Activated CD4-positive, alpha-beta memory T cell treated with anti-CD3 and anti-CD28 coated beads, Interleukin-2, amount 10 ng/mL, durations not matched to agents 7 days and 5 days (primary cell): Measurements from ENCODE around the gene C5orf34. TPM values are rescaled to one million over a fixed set of nuclear protein-coding genes. Genes with fewer than 3 reads are reported as not detected.
A peak's percentile ranks its signal among the peaks of the same experiment; 100 is the strongest.
"Not testable (repeated sequence)": the region's sequence is repeated elsewhere in the genome, so short reads cannot be mapped to it uniquely, and the experiment has no call there.

ENCODE experiments used
- CTCF ChIA-PET: fragments of 350-600 bp; sonication (Branson Sonifier 250); formaldehyde crosslinking; loops from one replicate; lab custom pipeline; 2021; ENCODE audit warnings: antibody characterized with exemption, inconsistent platforms; lab: Charles Lee
- POLR2A ChIA-PET: fragments of 350-600 bp; sonication (Branson Sonifier 250); formaldehyde crosslinking; loops from one replicate; lab custom pipeline; 2021; ENCODE audit warnings: antibody characterized with exemption; lab: Charles Lee
- DNase-seq: peaks from one replicate; pipeline ENCODE4 v3.0.0-alpha.2; 2020
- H3K27ac Mint-ChIP-seq: one replicate; pipeline ENCODE4 v1.8.0; 2021; ENCODE audit warnings: mild to moderate bottlenecking, mixed read lengths
- H3K27me3 Mint-ChIP-seq: one replicate; pipeline ENCODE4 v1.8.0; 2021; ENCODE audit warnings: mixed read lengths
- H3K36me3 Mint-ChIP-seq: one replicate; pipeline ENCODE4 v1.8.0; 2021; ENCODE audit warnings: low read depth, mixed read lengths
- H3K4me1 Mint-ChIP-seq: one replicate; pipeline ENCODE4 v1.8.0; 2021; ENCODE audit warnings: mixed read lengths
- H3K4me3 Mint-ChIP-seq: one replicate; pipeline ENCODE4 v1.8.0; 2021; ENCODE audit warnings: mild to moderate bottlenecking, mixed read lengths
- H3K9me3 Mint-ChIP-seq: one replicate; pipeline ENCODE4 v1.8.0; 2021; ENCODE audit warnings: mixed read lengths
- total RNA-seq, 2 experiments: library from RNA; stranded (reverse); gene quantifications; one replicate each; pipeline ENCODE4 v1.2.3, GENCODE V29; 2021

The C5orf34 gene
- total RNA-seq, 2 experiments from 2014 or later, result 7.7 to 8.5 TPM

GRCh38 chr5:43514025-43514424 is 923 bp downstream of the C5orf34 start:
- ChIA-PET CTCF (interaction anchor here (0.5 to 2.8 kb wide), 5 partner anchors 30 to 408 kb away, joined by 3 to 20 read pairs (median 5); partner anchors contain the start of genes NNT and TMEM267), POLR2A (interaction anchor here (0.8 to 4.6 kb wide), 7 partner anchors 12 to 471 kb away, joined by 3 to 117 read pairs (median 5); partner anchors contain the start of gene TMEM267)
- Mint-ChIP-seq H3K4me1 (peaks cover 37% of the 10 kb centered on the region), H3K4me3 (peak overlapping the region; percentile 94), H3K36me3 (peaks cover 20% of the 10 kb centered on the region), H3K9me3 (peaks cover 4% of the 10 kb centered on the region), H3K27ac (peak overlapping the region; percentile 97), H3K27me3 (no peaks in the 10 kb centered on the region)
- DNase-seq, result no peak

- H3K4me3 Mint-ChIP-seq, H3K27ac Mint-ChIP-seq, POLR2A ChIA-PET, CTCF ChIA-PET, DNase-seq, H3K27me3 Mint-ChIP-seq, H3K9me3 Mint-ChIP-seq: not testable (repeated sequence)
- Mint-ChIP-seq H3K36me3 (peaks cover 24% of the 10 kb centered on the region), H3K4me1 (peaks cover 32% of the 10 kb centered on the region)
These were observed 3.9 kb downstream of the C5orf34 start for GRCh38 chr5:43511062-43511461.

GRCh38 chr5:43498581-43498980 is 16.4 kb downstream of the C5orf34 start:
- ChIA-PET POLR2A (interaction anchor here (1.6 to 3.5 kb wide), 2 partner anchors 14 to 101 kb away, joined by 3 to 21 read pairs; partner anchors contain the start of gene TMEM267), CTCF (interaction anchor here (0.9 to 2.5 kb wide), 2 partner anchors 14 to 133 kb away, joined by 3 to 7 read pairs; partner anchors contain the start of gene TMEM267)
- peaks cover 24% of the 10 kb centered on the region for H3K36me3 Mint-ChIP-seq
- no peak overlapping the region for H3K27ac Mint-ChIP-seq
- H3K4me3 Mint-ChIP-seq, result no peak overlapping the region
- no peaks in the 10 kb centered on the region for H3K27me3 Mint-ChIP-seq
- no peak for DNase-seq
- H3K9me3 Mint-ChIP-seq, result no peaks in the 10 kb centered on the region
- peaks cover 6% of the 10 kb centered on the region for H3K4me1 Mint-ChIP-seq

GRCh38 chr5:43497311-43498104 is 17.4 kb downstream of the C5orf34 start:
- peaks cover 17% of the 10 kb centered on the region for H3K36me3 Mint-ChIP-seq
- H3K9me3 Mint-ChIP-seq, result no peaks in the 10 kb centered on the region
- ChIA-PET POLR2A (interaction anchor here (3.5 kb wide), 1 partner anchor 13 kb away, joined by 21 read pairs; the partner anchor contains the start of gene TMEM267), CTCF (interaction anchor here (1.2 to 2.5 kb wide), 2 partner anchors 13 kb away, joined by 3 to 7 read pairs; partner anchors contain the start of gene TMEM267)
- H3K27me3 Mint-ChIP-seq, result no peaks in the 10 kb centered on the region
- peak overlapping the region; percentile 19 for H3K4me3 Mint-ChIP-seq
- DNase-seq, result no peak
- peaks cover 6% of the 10 kb centered on the region for H3K4me1 Mint-ChIP-seq
- H3K27ac Mint-ChIP-seq, result no peak overlapping the region

GRCh38 chr5:43491326-43491725 is 23.6 kb downstream of the C5orf34 start:
- H3K9me3 Mint-ChIP-seq, result no peaks in the 10 kb centered on the region
- no peak overlapping the region for H3K4me3 Mint-ChIP-seq
- peaks cover 21% of the 10 kb centered on the region for H3K36me3 Mint-ChIP-seq
- no peaks in the 10 kb centered on the region for H3K27me3 Mint-ChIP-seq
- POLR2A ChIA-PET, result no interaction called here
- CTCF ChIA-PET, result no interaction called here
- no peak for DNase-seq
- peaks cover 4% of the 10 kb centered on the region for H3K4me1 Mint-ChIP-seq
- no peak overlapping the region for H3K27ac Mint-ChIP-seq

GRCh38 chr5:43486353-43486752 is 28.6 kb downstream of the C5orf34 start:
- ChIA-PET CTCF (interaction anchor here (0.7 to 3.7 kb wide), 4 partner anchors 117 to 380 kb away, joined by 3 to 23 read pairs (median 12); partner anchors contain the start of gene NNT), POLR2A (interaction anchor here (1.0 to 4.9 kb wide), 12 partner anchors 14 to 493 kb away, joined by 3 to 117 read pairs (median 59); partner anchors contain the start of genes ANXA2R, C5orf34, HMGCS1 and NNT)
- H3K27me3 Mint-ChIP-seq, result no peaks in the 10 kb centered on the region
- no peak for DNase-seq
- H3K36me3 Mint-ChIP-seq, result peaks cover 32% of the 10 kb centered on the region
- H3K27ac Mint-ChIP-seq, result no peak overlapping the region
- no peaks in the 10 kb centered on the region for H3K9me3 Mint-ChIP-seq
- peaks cover 42% of the 10 kb centered on the region for H3K4me1 Mint-ChIP-seq
- no peak overlapping the region for H3K4me3 Mint-ChIP-seq

- H3K27ac Mint-ChIP-seq, result peak overlapping the region; percentile 100
- H3K4me1 Mint-ChIP-seq, result peaks cover 46% of the 10 kb centered on the region
- no peak overlapping the region for H3K4me3 Mint-ChIP-seq
- H3K9me3 Mint-ChIP-seq, result no peaks in the 10 kb centered on the region
- no peak for DNase-seq
- no peaks in the 10 kb centered on the region for H3K27me3 Mint-ChIP-seq
- ChIA-PET POLR2A (interaction anchor here (1.0 to 4.9 kb wide), 20 partner anchors 9 to 492 kb away, joined by 3 to 117 read pairs (median 18); partner anchors contain the start of genes ANXA2R, C5orf34, HMGCS1 and NNT), CTCF (interaction anchor here (0.6 to 3.7 kb wide), 11 partner anchors 10 to 477 kb away, joined by 3 to 23 read pairs (median 4); partner anchors contain the start of gene NNT)
- peaks cover 35% of the 10 kb centered on the region for H3K36me3 Mint-ChIP-seq
These were observed 29.5 kb downstream of the C5orf34 start for GRCh38 chr5:43485406-43485805.

GRCh38 chr5:43484106-43484849 is 30.7 kb downstream of the C5orf34 start:
- H3K4me3 Mint-ChIP-seq, result peak overlapping the region; percentile 99
- ChIA-PET CTCF (interaction anchor here (0.5 to 3.7 kb wide), 50 partner anchors 9 to 595 kb away, joined by 3 to 28 read pairs (median 5); partner anchors contain the start of genes C5orf34, HMGCS1, NNT and ZNF131), POLR2A (interaction anchor here (0.8 to 4.9 kb wide), 62 partner anchors 8 to 1559 kb away, joined by 3 to 117 read pairs (median 5); partner anchors contain the start of genes ANXA2R, C5orf34, FBXO4 and HMGCS1)
- peaks cover 46% of the 10 kb centered on the region for H3K4me1 Mint-ChIP-seq
- H3K27me3 Mint-ChIP-seq, result no peaks in the 10 kb centered on the region
- no peaks in the 10 kb centered on the region for H3K9me3 Mint-ChIP-seq
- peak; percentile 90 for DNase-seq
- peaks cover 36% of the 10 kb centered on the region for H3K36me3 Mint-ChIP-seq
- H3K27ac Mint-ChIP-seq, result peak overlapping the region; percentile 100

- CTCF ChIA-PET, result interaction anchor here (0.6 to 3.7 kb wide), 48 partner anchors 8 to 594 kb away, joined by 3 to 28 read pairs (median 5); partner anchors contain the start of genes C5orf34, HMGCS1, NNT and ZNF131
- POLR2A ChIA-PET, result interaction anchor here (0.8 to 4.9 kb wide), 61 partner anchors 9 to 1558 kb away, joined by 3 to 117 read pairs (median 5); partner anchors contain the start of genes ANXA2R, C5orf34, FBXO4 and HMGCS1
- peak within 1 kb of the TSS; percentile 100 for H3K27ac Mint-ChIP-seq
- no peaks in the 10 kb centered on the region for H3K9me3 Mint-ChIP-seq
- peak within 1 kb of the TSS; percentile 99 for H3K4me3 Mint-ChIP-seq
- DNase-seq, result peak; percentile 89
- no peaks in the 10 kb centered on the region for H3K27me3 Mint-ChIP-seq
- H3K36me3 Mint-ChIP-seq, result peaks cover 28% of the 10 kb centered on the region
- H3K4me1 Mint-ChIP-seq, result peaks cover 46% of the 10 kb centered on the region
These were observed 31.4 kb downstream of the C5orf34 start, which contains the start of gene TMEM267 for GRCh38 chr5:43483298-43484105. Gene TMEM267 (minus strand): TSS chr5:43483865. CDS start chr5:43453969, 29,896 bp downstream.

- POLR2A ChIA-PET, result interaction anchor here (1.2 to 4.9 kb wide), 6 partner anchors 72 to 489 kb away, joined by 5 to 104 read pairs (median 59); partner anchors contain the start of genes HMGCS1, NNT and ZNF131
- H3K4me3 Mint-ChIP-seq, result peak overlapping the region; percentile 99
- DNase-seq, result no peak
- peak overlapping the region; percentile 100 for H3K27ac Mint-ChIP-seq
- H3K4me1 Mint-ChIP-seq, result peaks cover 46% of the 10 kb centered on the region
- CTCF ChIA-PET, result interaction anchor here (3.7 kb wide), 1 partner anchor 376 kb away, joined by 22 read pairs; no protein-coding TSS in a partner anchor
- peaks cover 31% of the 10 kb centered on the region for H3K36me3 Mint-ChIP-seq
- H3K9me3 Mint-ChIP-seq, result no peaks in the 10 kb centered on the region
- H3K27me3 Mint-ChIP-seq, result no peaks in the 10 kb centered on the region
These were observed 32.3 kb downstream of the C5orf34 start for GRCh38 chr5:43482490-43483297.
